ENCODE data around the gene TAGAP.

TAGAP gene

DNA sequence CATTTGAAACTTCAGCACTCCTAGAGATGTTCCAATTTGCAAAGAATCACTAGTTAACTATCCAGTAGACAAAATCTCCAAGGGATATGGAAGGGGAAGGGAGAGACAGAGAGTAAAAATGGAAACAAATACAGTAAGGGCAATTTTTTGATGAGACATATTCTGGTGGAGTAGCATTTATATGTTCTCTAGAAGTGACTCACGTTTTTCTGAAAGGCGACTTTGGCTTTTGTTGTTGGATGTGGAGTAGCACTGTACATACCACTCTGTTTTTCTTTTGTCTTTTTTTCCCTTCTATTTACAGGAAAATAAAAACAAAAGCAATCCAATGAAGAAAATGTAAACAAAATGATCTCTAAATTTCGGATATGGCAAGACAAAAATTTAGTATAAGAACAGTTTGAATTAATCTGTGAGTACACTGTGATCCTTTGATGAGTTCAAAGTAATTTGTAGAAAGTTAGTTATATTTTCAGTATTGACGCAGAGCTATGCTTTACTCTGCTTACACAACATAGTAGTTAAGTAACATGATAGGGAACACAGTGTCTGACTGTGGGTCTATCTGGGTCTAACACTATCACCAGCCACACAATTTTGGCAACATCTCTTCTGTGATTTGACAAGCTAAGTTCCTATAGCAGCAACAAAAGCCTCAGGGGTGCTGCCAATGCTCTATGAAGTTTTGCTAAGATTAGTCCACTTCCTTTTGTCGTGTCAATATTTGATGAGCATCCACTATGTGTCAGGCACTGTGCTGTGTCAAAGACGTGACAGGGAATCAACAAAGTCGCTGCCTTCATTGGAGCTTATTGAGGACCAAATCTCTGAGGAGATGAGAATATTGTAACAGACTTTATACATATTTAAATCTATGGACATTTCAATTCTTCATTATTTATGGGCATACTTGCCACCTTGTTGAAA lies 27.3 kb upstream of the TAGAP start:
- no peak for DNase-seq

DNA sequence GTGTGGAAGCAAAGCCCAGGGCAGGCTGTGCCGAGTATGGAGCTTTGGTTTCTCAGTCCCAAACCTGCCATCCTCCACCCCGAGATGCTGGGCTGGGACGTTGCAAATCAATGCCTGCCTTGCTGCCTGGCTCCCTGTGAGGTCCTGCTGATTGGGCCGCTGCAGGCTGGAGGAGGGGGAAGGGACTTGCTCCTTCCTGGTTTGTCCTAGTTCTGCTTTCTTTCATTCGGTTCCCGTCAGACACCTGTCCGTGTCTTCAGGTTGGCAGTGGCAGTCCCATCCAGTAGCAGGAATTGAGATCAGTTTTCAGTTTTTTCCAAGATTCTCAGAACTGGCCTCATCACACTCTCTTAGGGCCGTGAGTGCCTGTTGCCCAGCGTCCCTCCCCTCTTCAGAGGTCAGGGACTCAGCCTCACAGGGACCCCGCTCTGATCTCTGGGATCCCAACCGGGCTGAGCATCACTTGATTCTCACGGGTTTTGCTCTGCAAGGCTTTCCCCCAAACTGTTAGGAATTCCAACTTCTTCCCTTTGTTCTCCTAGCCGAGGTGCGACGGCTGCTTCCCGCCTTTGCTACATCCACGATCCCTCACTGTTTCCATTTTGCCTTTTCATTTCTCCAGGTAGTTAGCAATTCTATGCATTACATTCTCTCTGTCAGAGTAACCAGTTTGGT lies 24.2 kb upstream of the TAGAP start:
- DNase-seq: no peak

- no peak for DNase-seq
These were observed 22.5 kb upstream of the TAGAP start for GRCh38 chr6:159067334-159067733.

DNA sequence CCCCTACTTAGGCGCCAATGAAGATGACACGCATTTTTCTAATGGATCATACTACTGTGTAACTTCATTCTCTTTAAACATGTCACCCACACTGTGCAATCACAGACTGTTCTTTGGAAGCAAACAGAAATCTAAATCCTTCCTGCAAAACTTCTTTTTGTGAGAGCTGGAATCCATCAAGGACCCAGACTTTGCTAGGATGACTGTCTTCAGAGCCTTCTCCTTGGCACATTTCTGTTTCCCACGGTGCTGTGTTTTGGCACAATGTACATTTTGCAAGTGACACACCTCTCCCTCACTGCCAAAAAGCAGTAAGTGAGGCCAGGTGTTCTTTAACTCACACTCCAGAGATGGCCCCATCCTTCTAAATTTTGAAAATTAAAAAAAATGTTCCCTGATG lies 21.7 kb upstream of the TAGAP start:
- no peak for DNase-seq

DNA sequence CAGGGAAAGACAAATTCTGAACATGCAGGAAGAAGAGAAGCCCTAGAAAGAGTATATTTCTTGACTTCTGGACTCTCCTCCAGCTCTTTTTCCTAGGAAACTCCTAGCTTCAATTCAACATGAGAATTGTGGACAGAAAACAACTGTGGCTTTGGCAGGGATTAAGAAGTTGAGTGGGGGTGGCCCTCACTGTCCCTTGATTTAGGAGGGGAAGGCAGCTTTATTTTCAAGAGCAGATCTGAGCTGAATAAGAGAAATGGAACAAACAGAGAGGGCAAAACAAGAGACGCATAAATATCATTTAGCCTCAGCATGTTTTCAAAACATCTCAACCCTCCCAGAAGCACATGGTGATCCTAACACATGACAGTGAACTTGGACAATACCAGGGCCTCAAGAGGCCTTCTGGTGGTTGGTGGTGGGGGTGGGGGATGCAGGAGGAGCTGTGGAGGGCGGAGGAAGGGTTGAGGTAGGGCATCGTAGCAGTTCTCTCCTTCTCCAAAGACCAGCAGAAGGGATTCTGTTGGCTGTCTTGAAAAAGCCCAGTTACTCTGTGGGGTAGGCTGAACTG lies 21.1 kb upstream of the TAGAP start:
- DNase-seq: no peak

GRCh38 chr6:159065091-159065490 lies 20.3 kb upstream of the TAGAP start:
- no peak for DNase-seq

DNA sequence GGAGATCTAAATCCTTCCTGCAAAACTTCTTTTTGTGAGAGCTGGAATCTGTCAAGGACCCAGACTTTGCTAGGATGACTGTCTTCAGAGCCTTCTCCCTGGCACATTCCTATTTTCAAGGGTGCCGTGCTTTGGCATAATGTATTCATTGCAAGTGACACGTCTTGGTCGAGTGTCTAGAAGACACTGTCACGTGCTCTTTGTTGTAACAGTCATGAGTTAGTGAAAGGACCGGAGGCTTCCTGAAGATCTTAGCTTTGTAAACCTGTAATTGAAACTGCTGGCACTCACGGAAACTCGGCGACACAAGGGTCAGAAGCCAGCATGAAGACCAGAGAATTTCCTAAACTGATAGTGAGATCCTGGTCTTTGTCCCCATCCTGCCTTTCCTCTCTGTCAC lies 19.7 kb upstream of the TAGAP start:
- no peak for DNase-seq

DNA sequence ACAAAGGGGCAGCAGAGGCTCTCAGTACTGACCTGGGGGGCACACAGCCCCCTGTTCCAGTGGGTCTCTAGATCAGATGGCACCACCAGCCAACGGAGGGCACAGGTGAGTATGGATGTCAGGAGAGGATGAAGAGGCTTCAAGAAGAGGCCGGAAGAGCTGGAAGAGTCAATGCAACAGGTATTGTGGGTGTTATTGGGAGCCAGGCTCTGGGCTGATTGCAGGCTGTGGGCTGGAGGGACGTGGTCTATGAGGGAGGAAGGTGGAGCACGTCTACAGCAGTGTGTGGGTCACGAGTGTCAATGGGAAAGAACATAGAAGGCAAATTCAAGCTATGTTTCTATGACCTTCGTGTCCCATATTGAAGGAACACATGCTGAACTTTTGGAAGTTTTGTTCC lies 18.8 kb upstream of the TAGAP start:
- no peak for DNase-seq

- no peak for DNase-seq
These were observed 18.2 kb upstream of the TAGAP start for GRCh38 chr6:159062976-159063375.

- DNase-seq: peak; percentile 50
These were observed 17.8 kb upstream of the TAGAP start for GRCh38 chr6:159062564-159062945.

- no peak for DNase-seq
These were observed 17.2 kb upstream of the TAGAP start for GRCh38 chr6:159061805-159062563.

DNA sequence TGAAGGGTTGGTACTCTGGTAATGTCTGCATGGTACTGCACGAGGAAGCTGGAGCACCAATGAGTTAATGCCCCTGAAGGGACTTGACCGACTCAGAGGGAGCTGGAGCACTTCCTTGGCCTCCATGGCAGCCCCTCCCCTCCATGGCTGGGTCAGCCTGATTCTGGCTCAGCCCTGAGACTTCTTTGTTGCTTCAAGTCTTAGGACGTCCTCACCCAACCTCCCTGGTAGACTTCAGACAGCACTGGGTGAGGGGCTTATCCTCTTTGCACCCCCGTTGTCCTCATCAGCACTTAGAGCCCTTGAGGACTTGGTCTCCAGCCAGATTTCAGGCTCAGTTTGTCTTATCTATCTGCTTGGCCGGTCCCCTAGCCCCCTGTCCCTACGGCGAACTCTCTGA lies 16.4 kb upstream of the TAGAP start:
- DNase-seq: no peak

- DNase-seq: no peak
These were observed 15.2 kb upstream of the TAGAP start for GRCh38 chr6:159059885-159060506.

- no peak for DNase-seq
These were observed 14.3 kb upstream of the TAGAP start for GRCh38 chr6:159059141-159059540.

GRCh38 chr6:159056899-159057298 lies 12.1 kb upstream of the TAGAP start:
- DNase-seq: no peak

DNA sequence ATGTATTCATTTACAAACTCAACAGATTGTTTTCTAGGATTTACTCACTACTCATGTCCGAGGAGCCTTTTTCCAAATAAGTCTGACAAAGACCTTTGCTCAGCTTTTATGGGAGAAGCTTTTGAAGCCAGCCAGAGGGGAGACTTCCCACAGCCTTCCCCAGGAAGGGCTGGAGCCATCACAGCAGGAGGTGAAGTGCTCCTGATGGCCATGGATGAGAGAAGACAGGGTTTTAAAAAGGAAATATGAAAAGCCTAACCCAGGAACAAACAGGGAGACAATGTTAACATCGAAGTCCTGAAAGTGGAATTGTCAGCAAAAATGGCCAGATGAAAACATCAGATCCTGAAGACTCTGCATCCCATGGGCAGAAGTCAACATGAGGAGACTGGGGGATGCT lies 11.6 kb upstream of the TAGAP start:
- DNase-seq: no peak

DNA sequence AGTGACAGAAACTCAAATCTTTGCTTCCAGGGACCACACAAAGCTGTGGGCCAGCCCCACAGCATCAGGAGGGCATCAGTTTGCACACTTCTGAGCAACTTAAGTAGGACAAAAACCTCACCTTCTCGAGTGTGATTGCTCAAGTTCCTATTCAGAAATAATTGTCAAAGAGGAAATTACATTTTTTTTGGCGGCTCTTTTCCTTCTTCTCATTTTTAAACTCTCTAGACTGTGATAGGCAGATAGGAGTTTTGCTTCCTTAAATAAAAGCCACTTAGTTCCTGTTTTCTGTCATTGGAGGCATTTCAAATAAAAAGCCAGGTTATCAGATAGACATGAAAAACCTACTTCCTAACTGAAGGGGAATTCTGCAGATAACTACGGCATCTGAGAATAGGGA lies 11.2 kb upstream of the TAGAP start:
- DNase-seq: no peak

DNA sequence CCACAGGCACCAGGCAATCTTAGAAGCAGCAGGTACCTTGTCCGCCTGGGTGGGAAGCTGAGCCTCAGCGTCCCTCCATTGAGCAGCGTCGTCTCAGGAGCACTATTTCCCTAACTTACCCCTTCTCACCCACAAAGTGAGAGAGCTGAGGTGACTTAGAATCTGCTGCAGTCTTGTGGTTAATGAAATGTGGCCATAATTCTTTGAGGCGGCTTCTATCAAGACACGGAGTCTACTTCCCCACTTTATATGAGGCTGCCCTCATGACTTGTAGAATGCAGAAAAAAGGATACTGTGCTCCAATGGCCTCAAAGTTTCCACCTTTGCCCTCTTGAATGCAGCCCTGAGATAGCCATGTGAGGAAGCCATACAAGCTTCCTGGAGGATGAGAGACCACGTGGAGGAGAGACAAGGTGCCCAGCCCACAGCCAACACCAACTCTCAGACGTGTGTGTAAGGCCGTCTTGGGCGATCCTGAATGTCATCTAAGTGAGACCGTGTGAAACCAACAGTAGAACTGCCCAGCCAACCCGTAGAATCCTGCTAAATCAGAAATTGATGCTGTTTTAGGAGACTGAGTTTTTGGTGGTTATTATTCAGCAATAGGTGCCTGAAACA lies 9.1 kb upstream of the TAGAP start:
- no peak for DNase-seq

GRCh38 chr6:159052720-159053119 lies 7.9 kb upstream of the TAGAP start:
- no peak for DNase-seq

DNA sequence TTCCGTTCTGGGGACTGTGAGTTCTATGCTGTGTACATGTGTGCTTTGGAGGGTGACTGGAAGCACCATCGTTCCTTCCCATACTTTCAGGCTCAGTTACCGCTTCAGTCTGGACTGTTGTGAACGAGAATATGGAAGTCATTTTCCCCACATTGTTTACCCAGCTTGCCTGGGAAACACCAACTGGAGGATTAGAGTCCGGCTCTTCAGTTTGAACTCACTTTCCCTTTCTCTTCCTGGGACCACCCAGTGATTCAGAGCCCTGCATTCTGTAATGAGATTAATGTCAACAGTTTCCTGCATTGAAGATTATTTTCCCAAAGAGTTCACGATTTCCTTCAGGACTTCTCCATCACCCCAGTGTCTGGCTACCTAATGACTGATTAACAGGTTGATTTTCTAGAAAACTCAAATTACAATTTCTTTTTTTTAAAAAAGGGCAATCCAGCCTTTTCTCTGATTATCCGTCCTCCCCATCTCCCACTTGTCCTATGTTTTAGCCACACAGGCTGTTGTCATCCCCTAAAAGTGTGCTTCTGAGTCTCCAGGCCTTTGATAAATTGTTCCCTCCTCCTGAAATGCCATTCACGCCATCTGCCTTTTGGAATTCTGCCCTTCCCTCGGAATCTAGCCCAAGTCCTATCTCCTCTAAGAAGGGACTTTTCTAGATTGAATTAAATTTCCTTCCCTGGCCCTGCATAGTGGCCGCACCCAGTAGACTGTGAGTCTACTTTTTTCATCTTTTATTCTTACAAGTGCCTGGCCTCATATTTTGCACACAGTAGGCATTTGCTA lies 3.3 kb upstream of the TAGAP start:
- no peak for DNase-seq

- no peak for DNase-seq
These were observed 1.0 kb upstream of the TAGAP start for GRCh38 chr6:159045801-159046200.

GRCh38 chr6:159043947-159044346 lies 844 bp downstream of the TAGAP start:
- DNase-seq: no peak

All from activated effector memory CD4-positive, alpha-beta T cell treated with Interleukin-2 at 50 U/mL for 16 hours (primary cell).